BE2C (cell line): ENCODE results near the gene TMEM184A.
A peak's percentile ranks its signal among the peaks of the same experiment; 100 is the strongest.

Experiments
- DNase-seq: peaks from one replicate; pipeline ENCODE4 v3.0.0-alpha.2; 2020
- H3K27me3 ChIP-seq: fragments of 250-450 bp; sonication (Bioruptor Pico); 2 replicates; pipeline ENCODE4 v1.5.1; 2020; ENCODE audit warnings: mild to moderate bottlenecking
- H3K36me3 ChIP-seq: fragments of 250-450 bp; sonication (Bioruptor Pico); 2 replicates; pipeline ENCODE4 v1.5.1; 2020; ENCODE audit warnings: mild to moderate bottlenecking
- H3K4me1 ChIP-seq: fragments of 250-450 bp; sonication (Bioruptor Pico); 2 replicates; pipeline ENCODE4 v1.5.1; 2020
- H3K4me3 ChIP-seq: 2 replicates; pipeline ENCODE4 v1.5.1; 2011; ENCODE audit warnings: low read depth, low read length
- H3K9me3 ChIP-seq: fragments of 250-450 bp; sonication (Bioruptor Pico); 2 replicates; pipeline ENCODE4 v1.5.1; 2020
- CTCF ChIP-seq: IDR thresholded peaks from 2 replicates; pipeline ENCODE4 v1.5.1; 2012; ENCODE audit warnings: mild to moderate bottlenecking, low read depth, low read length

The TMEM184A gene

GRCh38 chr7:1508277-1508758 lies 47.7 kb downstream of the TMEM184A start:
- Histone ChIP-seq H3K4me3 (no peak overlapping the region), H3K4me1 (peaks cover 2% of the 10 kb centered on the region; the same call in 1 of the 2 replicates), H3K9me3 (no peaks in the 10 kb centered on the region), H3K36me3 (no peaks in the 10 kb centered on the region), H3K27me3 (no peaks in the 10 kb centered on the region; the same call in 1 of the 2 replicates)
- no peak for DNase-seq
- TF ChIP-seq CTCF = no peak

GRCh38 chr7:1505731-1506550 lies 50.1 kb downstream of the TMEM184A start:
- Histone ChIP-seq H3K4me1 (peaks cover 2% of the 10 kb centered on the region; the same call in 1 of the 2 replicates), H3K36me3 (peaks cover 13% of the 10 kb centered on the region), H3K4me3 (no peak overlapping the region), H3K9me3 (no peaks in the 10 kb centered on the region), H3K27me3 (no peaks in the 10 kb centered on the region)
- peak; percentile 13 for DNase-seq
- TF ChIP-seq CTCF = no peak

- Histone ChIP-seq H3K4me3 (peak within 1 kb of the TSS; percentile 93), H3K27me3 (no peaks in the 10 kb centered on the region), H3K9me3 (no peaks in the 10 kb centered on the region), H3K4me1 (peaks cover 2% of the 10 kb centered on the region; the same call in 1 of the 2 replicates), H3K36me3 (peaks cover 23% of the 10 kb centered on the region)
- TF ChIP-seq CTCF = peak; percentile 60
- peak; percentile 93 for DNase-seq
Measured at GRCh38 chr7:1503816-1504775, 51.9 kb downstream of the TMEM184A start, which contains the start of gene INTS1. Gene INTS1, minus strand, starts transcription at chr7:1504389. Its CDS starts 429 bp downstream, at chr7:1503960.

GRCh38 chr7:1503390-1503789 lies 52.6 kb downstream of the TMEM184A start:
- DNase-seq = peak; percentile 8
- no peaks in the 10 kb centered on the region for H3K27me3 ChIP-seq
- peaks cover 25% of the 10 kb centered on the region for H3K36me3 ChIP-seq
- no peaks in the 10 kb centered on the region for H3K9me3 ChIP-seq
- peaks cover 2% of the 10 kb centered on the region; the same call in 1 of the 2 replicates for H3K4me1 ChIP-seq
- H3K4me3 ChIP-seq = peak overlapping the region; percentile 93
- TF ChIP-seq CTCF = no peak

- no peak for DNase-seq
- no peaks in the 10 kb centered on the region for H3K27me3 ChIP-seq
- TF ChIP-seq CTCF = no peak
- peak overlapping the region; percentile 93 for H3K4me3 ChIP-seq
- H3K4me1 ChIP-seq = peaks cover 2% of the 10 kb centered on the region; the same call in 1 of the 2 replicates
- no peaks in the 10 kb centered on the region for H3K9me3 ChIP-seq
- peaks cover 30% of the 10 kb centered on the region for H3K36me3 ChIP-seq
Measured at GRCh38 chr7:1502845-1503244, 53.2 kb downstream of the TMEM184A start.
